Activated effector memory CD4-positive, alpha-beta T cell treated with anti-CD3 and anti-CD28 coated beads, Interleukin-2, amount 50 U/mL, for 16 hours (primary cell): ENCODE data around the gene JAK2.
"Not testable (repeated sequence)": the region's sequence is repeated elsewhere in the genome, so short reads cannot be mapped to it uniquely, and the experiment has no call there.

Experiments used
- DNase-seq: peaks from one replicate; pipeline ENCODE4 v3.0.0-alpha.2; 2020

JAK2 gene

GRCh38 chr9:5043381-5043780 lies 58.3 kb downstream of the JAK2 start:
- DNase-seq = no peak

GRCh38 chr9:5044160-5044559 lies 59.1 kb downstream of the JAK2 start:
- no peak for DNase-seq

GRCh38 chr9:5052838-5053237 lies 67.8 kb downstream of the JAK2 start:
- DNase-seq = no peak

GRCh38 chr9:5062631-5063030 lies 77.6 kb downstream of the JAK2 start:
- DNase-seq = no peak

- no peak for DNase-seq
Measured at GRCh38 chr9:5072871-5073270, 87.8 kb downstream of the JAK2 start.

GRCh38 chr9:5073701-5074100 lies 88.6 kb downstream of the JAK2 start:
- DNase-seq = no peak

- DNase-seq = no peak
Measured at GRCh38 chr9:5085993-5086392, 100.9 kb downstream of the JAK2 start.

GRCh38 chr9:5089737-5090136 lies 104.7 kb downstream of the JAK2 start:
- DNase-seq = no peak

GRCh38 chr9:5095795-5096194 lies 110.7 kb downstream of the JAK2 start:
- DNase-seq = no peak

- no peak for DNase-seq
Measured at GRCh38 chr9:5099466-5099865, 114.4 kb downstream of the JAK2 start.

- not testable (repeated sequence) for DNase-seq
Measured at GRCh38 chr9:5101127-5101526, 116.1 kb downstream of the JAK2 start.

GRCh38 chr9:5106517-5106916 lies 121.4 kb downstream of the JAK2 start:
- DNase-seq = not testable (repeated sequence)

- DNase-seq = no peak
Measured at GRCh38 chr9:5110867-5111681, 126.0 kb downstream of the JAK2 start.

- no peak for DNase-seq
Measured at GRCh38 chr9:5111696-5112095, 126.6 kb downstream of the JAK2 start.

GRCh38 chr9:5112109-5112592 lies 127.1 kb downstream of the JAK2 start:
- no peak for DNase-seq

- DNase-seq = no peak
Measured at GRCh38 chr9:5112646-5113045, 127.6 kb downstream of the JAK2 start.

GRCh38 chr9:5113523-5113922 lies 128.5 kb downstream of the JAK2 start:
- no peak for DNase-seq

- DNase-seq = no peak
Measured at GRCh38 chr9:5113994-5114748, 129.1 kb downstream of the JAK2 start.

GRCh38 chr9:5122116-5122515 lies 137.0 kb downstream of the JAK2 start:
- no peak for DNase-seq

GRCh38 chr9:5122516-5122915 lies 137.4 kb downstream of the JAK2 start:
- no peak for DNase-seq

GRCh38 chr9:5140151-5140550 lies 155.1 kb downstream of the JAK2 start:
- DNase-seq = no peak

GRCh38 chr9:5144217-5144616 lies 159.1 kb downstream of the JAK2 start:
- no peak for DNase-seq

GRCh38 chr9:5146241-5146640 lies 161.2 kb downstream of the JAK2 start:
- DNase-seq = no peak
